ENCODE results near the gene PTPRG.
A peak's percentile ranks its signal among the peaks of the same experiment; 100 is the strongest.

The PTPRG gene

GRCh38 chr3:62201438-62202035, 640.2 kb downstream of the PTPRG start:
- peak in 1 of 14 donors; percentile 1 for DNase-seq

DNA sequence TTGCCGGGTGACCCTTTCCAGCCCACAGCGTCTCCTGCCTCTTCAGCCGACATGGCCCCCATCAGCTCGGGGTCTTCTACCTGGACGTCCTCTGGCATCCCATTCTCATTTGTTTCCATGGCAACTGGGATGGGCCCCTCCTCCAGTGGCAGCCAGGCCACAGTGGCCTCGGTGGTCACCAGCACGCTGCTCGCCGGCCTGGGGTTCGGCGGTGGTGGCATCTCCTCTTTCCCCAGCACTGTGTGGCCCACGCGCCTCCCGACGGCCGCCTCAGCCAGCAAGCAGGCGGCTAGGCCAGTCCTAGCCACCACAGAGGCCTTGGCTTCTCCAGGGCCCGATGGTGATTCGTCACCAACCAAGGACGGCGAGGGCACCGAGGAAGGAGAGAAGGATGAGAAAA, 641.8 kb downstream of the PTPRG start:
- no peak for DNase-seq

DNA sequence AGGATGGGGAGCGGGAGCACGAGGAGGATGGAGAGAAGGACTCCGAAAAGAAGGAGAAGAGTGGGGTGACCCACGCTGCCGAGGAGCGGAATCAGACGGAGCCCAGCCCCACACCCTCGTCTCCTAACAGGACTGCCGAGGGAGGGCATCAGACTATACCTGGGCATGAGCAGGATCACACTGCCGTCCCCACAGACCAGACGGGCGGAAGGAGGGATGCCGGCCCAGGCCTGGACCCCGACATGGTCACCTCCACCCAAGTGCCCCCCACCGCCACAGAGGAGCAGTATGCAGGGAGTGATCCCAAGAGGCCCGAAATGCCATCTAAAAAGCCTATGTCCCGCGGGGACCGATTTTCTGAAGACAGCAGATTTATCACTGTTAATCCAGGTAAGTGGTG, 642.2 kb downstream of the PTPRG start:
- DNase-seq, result no peak

DNA sequence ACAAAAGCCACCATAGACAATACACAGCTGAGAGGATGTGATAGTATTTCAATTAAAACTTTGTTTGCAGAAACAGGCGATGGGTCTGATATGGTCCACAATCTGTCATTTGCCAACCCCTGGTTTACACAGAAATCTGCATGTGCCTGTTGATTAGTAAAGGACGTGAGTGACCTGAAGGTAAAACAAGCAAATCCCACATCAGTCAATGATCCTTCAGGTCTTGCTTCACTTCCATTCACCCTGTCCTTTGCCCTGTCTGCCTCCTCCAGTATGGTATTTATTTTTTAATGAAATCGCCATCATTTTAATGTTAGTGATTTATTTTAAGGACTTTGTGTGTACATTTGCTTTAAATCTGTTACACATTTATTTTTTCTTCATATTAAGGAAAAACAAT, 645.8 kb downstream of the PTPRG start:
- no peak for DNase-seq

GRCh38 chr3:62208385-62208784, 647.0 kb downstream of the PTPRG start:
- no peak for DNase-seq

DNA sequence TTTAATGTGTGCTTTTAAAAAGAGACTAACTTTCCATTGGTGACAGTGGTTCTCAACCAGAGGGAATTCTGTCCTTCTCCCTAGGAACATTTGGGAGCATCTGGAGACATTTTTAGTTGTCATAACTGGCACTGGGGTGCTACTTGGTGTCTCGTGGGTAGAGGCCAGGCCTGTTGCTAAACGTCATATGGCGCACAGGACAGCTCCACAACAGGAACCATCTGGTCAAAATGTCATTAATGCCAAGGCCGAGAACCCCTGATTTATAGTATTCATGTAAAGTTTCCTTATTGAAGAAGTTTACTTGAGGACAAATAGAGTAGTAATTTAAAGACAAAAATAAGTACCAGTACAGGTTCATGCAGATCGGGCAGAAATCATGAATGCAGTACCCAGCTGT, 647.7 kb downstream of the PTPRG start:
- no peak for DNase-seq

GRCh38 chr3:62210011-62210410, 648.6 kb downstream of the PTPRG start:
- DNase-seq, result no peak

DNA sequence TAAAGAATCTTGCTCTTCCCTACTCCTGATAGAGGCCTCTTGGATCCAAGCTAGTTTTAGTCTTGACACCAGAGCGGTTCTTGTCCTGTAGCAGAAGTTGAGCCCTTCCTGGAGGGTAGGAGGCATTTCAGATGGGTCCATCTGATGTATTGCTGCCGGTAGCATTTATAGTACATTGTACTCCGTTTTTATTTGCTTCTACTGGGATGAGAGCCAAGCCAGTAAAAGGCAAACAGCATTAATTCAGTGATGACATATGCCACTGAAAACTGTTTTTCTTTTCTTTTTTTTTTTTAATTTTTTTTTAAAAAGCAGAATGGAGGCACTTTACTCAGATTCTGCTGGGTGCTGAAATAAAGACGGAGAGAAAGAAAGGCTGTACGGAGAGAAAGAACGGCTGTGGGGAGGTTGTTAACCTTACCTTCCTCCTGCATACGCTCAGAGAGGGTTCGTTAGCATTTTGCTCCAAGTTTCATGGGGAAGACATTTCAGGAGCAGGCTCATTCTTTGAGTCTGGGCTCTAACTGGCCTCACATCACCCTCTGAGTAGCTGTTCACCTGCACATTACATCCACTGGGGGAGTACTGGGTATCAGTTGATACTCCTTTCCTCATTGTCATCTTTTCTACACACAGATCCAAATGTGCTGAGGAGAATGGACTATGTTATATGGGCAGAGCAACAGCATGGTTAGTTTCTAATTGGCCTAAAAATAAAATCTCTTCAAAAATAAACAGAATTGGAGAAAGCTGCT, 650.5 kb downstream of the PTPRG start:
- DNase-seq, result no peak

- DNase-seq, result no peak
Measured at GRCh38 chr3:62214850-62215249, 653.5 kb downstream of the PTPRG start.

GRCh38 chr3:62220616-62221015, 659.2 kb downstream of the PTPRG start:
- DNase-seq, result no peak

DNA sequence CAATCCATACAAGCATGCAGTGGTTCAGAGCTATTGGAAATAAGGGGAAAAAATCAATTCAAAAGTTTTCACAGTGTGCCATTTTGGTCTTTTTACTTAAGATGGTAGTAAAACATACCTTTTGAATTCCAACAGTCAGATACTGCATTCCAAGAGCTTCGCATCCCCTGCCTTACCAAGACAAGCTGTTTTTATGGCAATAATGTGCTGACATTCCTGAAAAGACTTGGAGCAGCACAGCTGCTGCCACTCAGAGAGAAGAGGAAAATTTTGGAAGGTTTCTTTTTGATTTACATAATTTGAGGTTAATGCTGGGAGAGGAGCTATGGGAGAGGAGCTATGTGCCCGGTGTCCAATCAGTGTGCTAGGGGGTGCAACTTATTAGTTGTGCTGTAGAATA, 663.7 kb downstream of the PTPRG start:
- no peak for DNase-seq

GRCh38 chr3:62226601-62227339, 665.4 kb downstream of the PTPRG start:
- DNase-seq, result no peak

- no peak for DNase-seq
Measured at GRCh38 chr3:62228467-62228866, 667.1 kb downstream of the PTPRG start.

- DNase-seq, result peak in 8 of 14 donors; percentile 4 to 67 (median 22)
Measured at GRCh38 chr3:62229211-62229610, 667.8 kb downstream of the PTPRG start.

DNA sequence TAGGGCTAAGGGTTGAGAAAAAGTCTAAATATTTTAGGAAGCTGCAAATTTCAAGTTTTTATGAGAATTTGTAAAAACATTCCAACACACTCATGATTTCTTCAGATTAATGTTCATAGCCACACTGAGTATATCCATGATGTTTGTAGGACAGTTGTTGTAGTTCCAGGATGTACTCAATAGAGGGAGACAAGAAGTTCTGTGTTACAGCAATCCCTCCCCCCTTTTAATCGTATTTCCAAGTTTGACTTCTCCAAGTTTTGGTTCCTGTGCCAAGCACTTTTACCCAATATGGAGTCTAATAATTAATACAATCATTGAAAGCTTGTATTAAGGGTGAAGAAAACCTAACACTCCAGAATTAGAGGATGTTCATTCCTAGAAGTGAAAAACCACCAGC, 668.5 kb downstream of the PTPRG start:
- no peak for DNase-seq

GRCh38 chr3:62233065-62233464, 671.7 kb downstream of the PTPRG start:
- DNase-seq, result no peak

DNA sequence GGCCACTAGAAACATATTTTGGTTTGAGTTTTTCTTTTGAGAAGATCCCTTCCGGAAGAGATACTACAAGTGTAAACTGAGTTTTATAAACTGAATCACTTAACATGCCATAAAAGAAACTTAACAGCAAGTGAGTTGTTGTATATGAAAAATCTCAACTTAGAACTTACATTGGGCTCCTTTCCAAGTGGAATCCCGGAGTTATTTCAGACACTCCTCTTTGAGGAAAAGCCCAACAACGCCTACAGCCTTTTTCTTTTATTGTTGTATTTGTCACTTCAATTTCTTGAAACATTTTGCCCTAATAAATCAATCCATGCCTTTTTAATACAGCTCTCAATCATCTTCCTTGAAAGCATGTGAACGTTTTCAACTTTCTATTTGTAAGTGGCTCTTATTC, 674.6 kb downstream of the PTPRG start:
- DNase-seq, result no peak

DNA sequence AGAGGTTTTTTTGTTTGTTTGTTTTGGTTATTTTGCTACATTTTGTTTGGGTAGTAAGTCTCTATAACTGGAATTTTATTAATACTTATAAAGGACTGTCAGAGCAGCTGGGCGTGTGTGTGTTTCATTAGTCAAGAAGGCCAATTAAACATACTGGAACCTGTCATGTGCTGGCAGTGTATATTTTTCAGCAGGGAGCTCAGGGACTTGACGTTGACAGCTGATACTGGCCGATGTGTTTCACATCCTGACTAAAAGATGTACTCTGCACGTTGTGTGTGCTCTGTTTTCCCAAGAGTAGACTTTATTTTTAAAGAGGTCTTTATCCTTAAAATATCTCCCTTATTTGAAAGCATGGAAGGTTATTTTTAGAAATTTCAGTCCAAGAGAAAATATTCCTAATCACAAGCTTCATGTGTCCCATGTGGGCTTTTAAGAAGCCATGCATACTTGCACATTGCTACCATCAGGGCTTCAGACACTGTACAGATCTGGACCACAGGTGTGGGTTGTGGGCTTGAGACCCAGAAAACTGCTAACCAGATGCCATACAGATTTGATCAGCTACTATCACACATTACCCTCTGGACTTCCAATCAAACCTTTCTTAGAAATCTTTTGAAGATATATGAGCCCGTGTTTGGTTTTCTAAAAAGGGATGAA, 676.0 kb downstream of the PTPRG start:
- no peak for DNase-seq

- no peak for DNase-seq
Measured at GRCh38 chr3:62238003-62238402, 676.6 kb downstream of the PTPRG start.

GRCh38 chr3:62238431-62238830, 677.1 kb downstream of the PTPRG start:
- no peak for DNase-seq

DNA sequence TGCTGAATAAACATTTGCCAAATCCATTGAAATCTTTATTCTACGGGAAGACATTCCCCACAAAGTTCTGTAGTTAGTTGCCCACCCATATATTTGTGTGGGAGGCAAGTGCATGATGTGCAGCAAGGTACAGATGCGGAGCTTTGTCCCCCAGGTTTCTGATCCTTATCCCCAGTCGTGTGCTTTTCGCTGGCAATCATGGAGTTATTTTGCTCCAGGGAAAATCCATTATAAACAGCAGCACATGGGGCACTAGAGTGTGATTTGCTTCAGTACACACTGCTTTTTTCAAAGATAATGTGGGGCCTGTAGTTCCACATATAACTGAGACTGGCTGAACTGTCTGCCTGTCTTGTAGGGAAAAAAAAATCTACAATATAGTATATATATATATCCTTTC, 679.9 kb downstream of the PTPRG start:
- no peak for DNase-seq

DNA sequence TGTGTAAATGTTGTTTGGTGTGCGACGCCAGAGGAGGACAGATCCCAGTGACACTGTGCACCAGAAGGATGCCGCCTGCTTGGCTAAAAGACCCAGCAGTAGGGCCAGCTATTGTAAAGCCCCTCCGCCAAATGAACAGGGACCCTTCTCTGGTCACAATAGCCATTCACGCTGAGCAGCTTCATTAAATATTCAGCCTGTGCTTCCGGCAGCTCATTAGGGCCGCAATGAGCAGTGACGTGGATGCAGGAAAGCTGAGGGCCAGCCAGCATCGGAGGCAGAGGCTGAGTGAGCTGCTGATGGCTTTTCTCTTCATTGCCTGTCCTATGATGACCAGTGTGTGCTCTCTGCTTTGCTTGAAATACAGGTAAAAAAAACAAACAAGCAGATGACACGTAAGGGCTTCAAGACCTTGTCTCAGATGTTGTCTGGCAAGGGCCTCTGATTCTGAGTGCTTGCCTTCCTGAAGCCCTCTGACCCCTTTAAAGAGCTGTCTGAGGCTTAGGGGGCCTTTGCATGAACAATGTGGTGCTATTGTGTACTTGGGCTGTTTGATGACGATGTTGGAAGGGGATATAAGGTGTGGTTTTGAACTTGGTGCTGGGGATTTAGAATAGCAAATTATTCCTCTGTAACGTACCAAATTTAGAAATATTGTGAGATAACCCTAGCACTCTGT, 681.6 kb downstream of the PTPRG start:
- peak in 6 of 14 donors; percentile 4 to 27 (median 12) for DNase-seq

DNA sequence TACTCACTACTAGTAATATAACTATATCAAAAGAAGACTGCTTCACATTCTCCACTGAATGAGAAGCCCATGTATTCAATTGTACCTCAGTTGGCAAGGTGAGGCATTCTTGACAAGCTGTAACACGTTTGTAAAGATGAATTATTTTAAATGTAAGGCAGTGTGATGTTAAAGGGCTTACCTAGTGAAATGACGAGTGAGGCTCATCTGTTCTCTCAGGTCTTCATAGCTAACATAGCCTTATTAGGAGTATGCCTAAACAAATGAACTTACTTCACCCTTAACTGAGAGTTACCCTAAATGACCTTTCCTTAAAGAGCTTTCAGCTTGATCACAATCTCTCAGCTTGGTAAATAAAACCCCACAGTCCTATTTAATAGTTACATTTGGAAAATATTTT, 684.7 kb downstream of the PTPRG start:
- no peak for DNase-seq
